ENCODE measurements around the gene PPEF2. TPM values are rescaled to one million over a fixed set of nuclear protein-coding genes. Genes with fewer than 3 reads are reported as not detected.
"Not testable (repeated sequence)": the region's sequence is repeated elsewhere in the genome, so short reads cannot be mapped to it uniquely, and the experiment has no call there.

Gene PPEF2, protein sequence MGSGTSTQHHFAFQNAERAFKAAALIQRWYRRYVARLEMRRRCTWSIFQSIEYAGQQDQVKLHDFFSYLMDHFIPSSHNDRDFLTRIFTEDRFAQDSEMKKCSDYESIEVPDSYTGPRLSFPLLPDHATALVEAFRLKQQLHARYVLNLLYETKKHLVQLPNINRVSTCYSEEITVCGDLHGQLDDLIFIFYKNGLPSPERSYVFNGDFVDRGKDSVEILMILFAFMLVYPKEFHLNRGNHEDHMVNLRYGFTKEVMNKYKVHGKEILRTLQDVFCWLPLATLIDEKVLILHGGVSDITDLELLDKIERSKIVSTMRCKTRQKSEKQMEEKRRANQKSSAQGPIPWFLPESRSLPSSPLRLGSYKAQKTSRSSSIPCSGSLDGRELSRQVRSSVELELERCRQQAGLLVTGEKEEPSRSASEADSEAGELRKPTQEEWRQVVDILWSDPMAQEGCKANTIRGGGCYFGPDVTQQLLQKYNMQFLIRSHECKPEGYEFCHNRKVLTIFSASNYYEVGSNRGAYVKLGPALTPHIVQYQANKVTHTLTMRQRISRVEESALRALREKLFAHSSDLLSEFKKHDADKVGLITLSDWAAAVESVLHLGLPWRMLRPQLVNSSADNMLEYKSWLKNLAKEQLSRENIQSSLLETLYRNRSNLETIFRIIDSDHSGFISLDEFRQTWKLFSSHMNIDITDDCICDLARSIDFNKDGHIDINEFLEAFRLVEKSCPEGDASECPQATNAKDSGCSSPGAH
- not detected for polyA plus RNA-seq

DNA sequence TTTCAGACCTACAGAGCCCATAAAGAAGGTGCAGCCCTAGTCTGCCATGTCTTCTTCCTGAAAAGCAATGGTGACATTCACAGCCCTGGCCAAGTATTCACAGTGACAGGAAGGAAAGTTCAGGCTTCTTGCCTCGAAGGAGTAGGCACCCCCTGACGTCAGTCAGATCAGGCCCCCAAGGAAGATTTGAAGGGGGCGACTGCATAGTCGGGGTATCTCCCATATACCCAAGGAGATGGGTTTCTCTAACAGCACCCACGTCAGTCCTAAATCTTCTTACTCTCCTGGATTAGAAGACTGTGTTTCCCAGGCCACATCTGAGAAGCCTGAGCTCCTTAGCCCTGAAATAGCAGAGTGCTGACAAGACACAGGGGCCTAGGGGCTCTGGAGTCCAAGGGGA is at the start of gene PPEF2:
PPEF2 (minus strand) TSS at position 101 of the 400 bp plus-strand sequence. CDS start 6,127 bp downstream, outside the sequence.
- Mint-ChIP-seq H3K9me3 (no peaks in the 10 kb centered on the region), H3K27me3 (no peaks in the 10 kb centered on the region), H3K4me3 (peak within 1 kb of the TSS; percentile 8 to 86 (median 68)), H3K36me3 (no peaks in the 10 kb centered on the region), H3K4me1 (peaks cover 11 to 18% (median 15%) of the 10 kb centered on the region in 3 donors), H3K27ac (peak within 1 kb of the TSS; percentile 36 to 95 (median 90))

DNA sequence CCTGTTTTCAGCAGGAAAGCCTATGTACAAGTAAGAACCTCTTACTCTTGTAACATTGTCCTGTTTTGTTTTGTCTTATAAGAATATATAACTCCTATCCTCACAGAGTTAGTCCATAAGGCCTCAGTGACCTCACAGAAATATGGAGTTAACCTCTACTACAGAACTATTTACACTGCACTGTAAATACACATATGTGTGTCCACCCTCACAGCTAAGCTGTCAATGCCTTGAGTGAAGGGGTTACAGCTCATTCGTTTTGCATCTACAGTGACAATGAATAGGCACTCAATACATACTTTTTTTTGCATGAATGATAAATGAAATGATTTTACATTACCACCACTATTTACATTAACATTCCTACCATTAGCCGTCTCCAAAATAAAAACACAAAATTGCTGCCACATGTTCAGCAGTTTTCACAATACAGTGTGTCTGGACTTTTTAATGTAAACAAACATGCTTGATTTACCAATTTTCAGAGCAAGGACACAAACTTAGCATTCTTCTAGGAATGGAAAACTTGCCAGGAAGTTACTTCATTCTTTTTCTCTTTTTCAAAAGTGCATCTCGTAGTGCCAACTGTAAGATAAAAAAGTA is 48.1 kb upstream of the PPEF2 start:
- Mint-ChIP-seq H3K27ac (no peak overlapping the region), H3K4me3 (peak overlapping the region in 1 of 4 donors; percentile 23), H3K4me1 (peaks cover 11 to 20% (median 17%) of the 10 kb centered on the region in 3 donors), H3K9me3 (no peaks in the 10 kb centered on the region), H3K27me3 (no peaks in the 10 kb centered on the region), H3K36me3 (no peaks in the 10 kb centered on the region)

DNA sequence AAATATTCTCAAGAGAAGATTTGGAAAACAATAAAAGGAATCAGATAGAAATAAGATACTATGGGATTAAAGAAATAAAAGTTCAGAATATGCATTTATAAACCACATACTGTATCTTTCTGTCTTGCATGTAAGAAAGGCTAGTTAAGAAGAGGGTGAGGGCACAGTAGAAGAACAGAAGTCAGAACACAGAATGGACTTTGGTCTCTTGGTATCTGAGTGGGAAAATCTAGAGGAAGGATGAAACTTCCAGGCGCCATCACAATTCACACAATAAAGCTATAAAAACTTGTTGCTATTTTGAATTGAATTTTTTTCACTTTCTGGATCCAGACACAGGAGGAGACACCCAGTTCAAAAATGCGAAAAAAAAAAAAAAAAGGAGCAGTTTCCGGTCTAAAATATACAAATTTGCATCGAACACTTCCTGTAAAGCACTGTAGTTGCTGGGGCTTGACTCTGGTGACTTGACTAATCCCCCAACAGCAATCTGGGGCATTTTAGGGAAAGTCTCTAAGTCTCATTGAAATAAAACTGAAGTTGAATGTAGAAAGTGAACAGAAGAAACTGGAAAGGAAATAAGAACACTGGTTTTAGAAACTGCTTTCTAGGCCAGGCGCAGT is 46.7 kb upstream of the PPEF2 start:
- Mint-ChIP-seq H3K27ac (peak overlapping the region; percentile 63 to 83 (median 82)), H3K9me3 (no peaks in the 10 kb centered on the region), H3K36me3 (no peaks in the 10 kb centered on the region), H3K4me1 (peaks cover 11 to 20% (median 17%) of the 10 kb centered on the region in 3 donors), H3K4me3 (peak overlapping the region in 3 of 4 donors; percentile 17 to 67 (median 64)), H3K27me3 (no peaks in the 10 kb centered on the region)

DNA sequence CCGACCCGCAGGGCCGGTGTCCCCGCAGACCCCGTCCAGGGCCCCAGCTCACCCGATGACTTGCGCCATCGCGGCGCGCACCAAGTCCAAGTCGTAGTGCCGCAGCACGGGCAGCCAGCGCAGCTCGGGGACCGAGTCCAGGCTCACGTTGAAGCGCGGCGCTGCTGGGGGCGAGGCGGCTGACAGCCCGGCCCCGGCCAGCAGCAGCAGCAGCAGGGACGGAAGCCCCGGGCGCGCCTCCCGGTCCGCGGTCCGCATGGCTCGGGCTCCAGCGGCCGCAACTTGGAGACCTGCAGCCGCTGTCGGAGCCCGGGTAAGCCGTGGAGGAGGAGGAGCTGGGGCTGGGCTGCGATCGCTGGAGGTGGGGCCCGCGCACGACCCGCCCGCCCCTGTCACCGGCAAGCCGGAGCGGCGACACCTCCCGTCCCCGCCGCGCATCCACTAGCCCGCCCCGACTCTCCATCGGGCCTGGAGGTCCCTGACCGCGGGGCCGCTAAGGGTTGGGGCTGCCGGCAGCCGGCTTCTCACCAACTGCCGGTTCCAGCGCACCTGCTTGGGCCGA is 38.5 kb upstream of the PPEF2 start, which contains the start of gene NAAA:
NAAA (minus strand) TSS at position 322 of the 562 bp plus-strand sequence; CDS start at position 258, 64 bp downstream.
- Mint-ChIP-seq H3K27ac (peak within 1 kb of the TSS; percentile 94 to 99 (median 98)), H3K27me3 (no peaks in the 10 kb centered on the region), H3K9me3 (no peaks in the 10 kb centered on the region), H3K36me3 (peaks cover 4% of the 10 kb centered on the region), H3K4me3 (peak within 1 kb of the TSS; percentile 97 to 100 (median 99)), H3K4me1 (peaks cover 12 to 19% (median 16%) of the 10 kb centered on the region in 3 donors)

DNA sequence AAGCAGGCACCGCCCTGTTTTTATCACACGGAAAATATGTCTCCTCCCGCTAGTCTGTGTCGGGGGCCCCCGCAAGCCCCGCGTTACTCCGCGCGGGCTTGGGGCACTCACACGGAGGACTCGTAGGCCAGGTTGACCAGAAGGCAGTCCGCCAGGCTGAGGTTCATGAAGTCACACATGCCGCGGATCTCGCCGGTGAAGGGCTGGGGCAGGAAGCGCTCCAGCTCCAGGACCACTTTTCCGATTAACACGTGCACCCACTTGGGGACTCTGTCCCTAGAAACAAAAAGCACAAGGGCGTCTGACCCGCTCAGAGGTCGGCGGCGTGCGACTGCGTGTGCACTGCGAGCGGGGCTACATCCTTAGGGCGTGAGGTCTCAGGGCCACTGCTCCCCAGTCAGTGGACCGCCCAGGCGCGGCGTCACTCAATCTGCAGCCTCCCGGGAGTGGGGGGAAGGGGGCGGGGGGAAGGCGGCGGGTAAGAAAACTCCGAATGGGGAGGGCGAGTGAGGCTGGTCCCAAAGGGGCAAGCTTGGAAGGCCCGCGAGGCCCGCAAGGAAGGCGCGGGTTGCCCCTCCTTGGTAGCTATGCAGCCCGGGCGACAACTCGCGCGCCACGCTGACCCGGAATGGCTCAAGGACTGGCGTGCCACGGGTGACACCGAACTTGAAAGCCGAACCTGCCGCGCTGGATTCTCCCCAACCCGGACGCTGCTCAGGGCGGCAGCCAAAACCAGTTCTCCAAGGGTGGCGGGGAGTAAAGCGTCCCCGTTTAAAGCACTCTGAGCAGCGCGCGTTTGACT is 37.8 kb upstream of the PPEF2 start:
- peak overlapping the region; percentile 97 to 100 (median 99) for H3K4me3 Mint-ChIP-seq
- no peaks in the 10 kb centered on the region for H3K27me3 Mint-ChIP-seq
- peaks cover 4% of the 10 kb centered on the region for H3K36me3 Mint-ChIP-seq

DNA sequence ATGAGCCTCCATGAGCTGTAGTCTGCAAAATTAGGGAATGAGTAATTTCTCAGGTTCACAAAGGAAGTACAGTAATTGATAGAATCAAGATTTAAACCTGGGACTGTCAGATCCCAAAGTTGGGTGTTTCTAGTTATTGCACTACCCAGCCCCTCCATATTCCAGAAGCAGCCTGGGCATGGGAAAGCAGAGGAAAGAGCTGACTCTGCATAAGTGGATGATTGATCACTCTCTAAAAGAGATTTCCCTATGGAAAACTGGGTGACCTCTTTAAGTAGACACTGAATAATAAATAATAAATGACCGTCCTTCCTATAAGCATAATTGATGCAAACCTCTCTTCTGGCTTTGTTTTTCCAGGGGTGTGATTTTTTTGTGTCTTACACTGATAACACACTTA is 33.4 kb upstream of the PPEF2 start:
- no peak overlapping the region for H3K27ac Mint-ChIP-seq
- no peaks in the 10 kb centered on the region for H3K9me3 Mint-ChIP-seq
- H3K4me3 Mint-ChIP-seq, result no peak overlapping the region
- H3K27me3 Mint-ChIP-seq, result no peaks in the 10 kb centered on the region
- H3K36me3 Mint-ChIP-seq, result peaks cover under 1% of the 10 kb centered on the region
- peaks cover 12 to 19% (median 16%) of the 10 kb centered on the region in 3 donors for H3K4me1 Mint-ChIP-seq

More for the DNA sequence above, 37.8 kb upstream of the PPEF2 start:
- Mint-ChIP-seq H3K9me3 (no peaks in the 10 kb centered on the region), H3K4me1 (peaks cover 12 to 19% (median 16%) of the 10 kb centered on the region in 3 donors), H3K27ac (peak overlapping the region; percentile 94 to 99 (median 98))

DNA sequence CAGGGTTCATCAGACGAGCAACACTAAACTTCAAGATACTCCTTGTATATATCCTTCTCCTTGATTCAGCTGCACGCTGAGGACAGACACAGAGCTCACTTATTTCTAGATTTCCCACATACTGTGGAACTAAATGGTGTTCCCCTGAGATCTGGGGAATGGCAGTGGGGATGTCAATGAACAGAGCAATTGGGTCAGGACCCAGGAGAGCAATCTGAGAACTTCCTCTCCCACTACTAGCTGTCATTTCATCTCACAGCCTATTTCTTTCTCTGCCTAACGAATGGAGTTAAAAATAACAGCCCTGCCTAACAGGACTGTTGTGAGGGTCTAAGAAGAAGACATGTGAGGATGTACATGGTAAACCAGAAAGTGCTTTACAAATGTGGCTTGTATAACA is 27.9 kb upstream of the PPEF2 start:
- Mint-ChIP-seq H3K27ac (no peak overlapping the region), H3K9me3 (no peaks in the 10 kb centered on the region), H3K27me3 (no peaks in the 10 kb centered on the region), H3K4me1 (peaks cover 0 to 4% (median 0%) of the 10 kb centered on the region in 3 donors), H3K4me3 (no peak overlapping the region), H3K36me3 (peaks cover 12% of the 10 kb centered on the region)

DNA sequence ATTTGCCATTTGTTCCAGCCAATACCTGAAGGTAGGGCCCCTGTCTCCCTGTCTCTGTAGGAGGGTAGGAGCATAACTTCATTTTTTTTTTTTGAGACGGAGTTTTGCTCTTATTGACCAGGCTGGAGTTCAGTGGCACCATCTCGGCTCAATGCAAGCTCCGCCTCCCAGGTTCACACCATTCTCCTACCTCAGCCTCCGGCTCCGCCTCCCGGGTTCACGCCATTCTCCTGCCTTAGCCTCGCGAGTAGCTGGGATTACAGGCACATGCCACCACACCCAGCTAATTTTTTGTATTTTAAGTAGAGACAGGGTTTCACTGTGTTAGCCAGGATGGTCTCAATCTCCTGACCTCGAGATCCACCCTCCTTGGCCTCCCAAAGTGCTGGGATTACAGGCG is 22.7 kb upstream of the PPEF2 start:
- not testable (repeated sequence) for H3K27me3 Mint-ChIP-seq, H3K4me1 Mint-ChIP-seq, H3K9me3 Mint-ChIP-seq, H3K36me3 Mint-ChIP-seq, H3K4me3 Mint-ChIP-seq
- H3K27ac Mint-ChIP-seq, result peak overlapping the region in 1 of 3 donors; percentile 75

DNA sequence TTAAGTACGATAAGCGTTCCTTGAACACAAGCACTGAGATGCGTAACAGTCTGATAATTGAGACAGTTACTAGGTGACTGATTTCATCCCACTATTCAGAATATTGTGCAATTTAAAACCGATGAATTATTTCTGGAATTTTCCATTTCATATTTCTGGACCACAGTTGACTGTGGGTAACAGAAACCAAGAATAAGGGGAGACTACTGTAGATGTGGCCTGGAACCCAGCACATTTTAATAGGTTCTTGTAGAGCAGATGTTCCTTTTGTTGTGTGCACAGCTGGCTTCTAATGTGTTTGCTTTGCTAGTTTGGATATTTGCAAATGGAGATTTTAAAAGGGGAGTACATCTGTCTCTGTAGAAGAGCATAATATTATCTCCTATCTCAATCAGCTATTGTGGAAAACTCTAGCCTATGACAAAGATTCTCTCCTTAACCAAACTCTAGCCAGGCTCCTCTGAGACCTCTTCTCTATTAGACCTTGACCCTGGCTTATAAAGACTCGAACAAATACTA is 22.1 kb upstream of the PPEF2 start:
- no peaks in the 10 kb centered on the region for H3K9me3 Mint-ChIP-seq
- H3K36me3 Mint-ChIP-seq, result peaks cover 5% of the 10 kb centered on the region
- H3K27ac Mint-ChIP-seq, result no peak overlapping the region
- no peak overlapping the region for H3K4me3 Mint-ChIP-seq
- H3K27me3 Mint-ChIP-seq, result no peaks in the 10 kb centered on the region
- H3K4me1 Mint-ChIP-seq, result peaks cover 0 to 4% (median 0%) of the 10 kb centered on the region in 3 donors

DNA sequence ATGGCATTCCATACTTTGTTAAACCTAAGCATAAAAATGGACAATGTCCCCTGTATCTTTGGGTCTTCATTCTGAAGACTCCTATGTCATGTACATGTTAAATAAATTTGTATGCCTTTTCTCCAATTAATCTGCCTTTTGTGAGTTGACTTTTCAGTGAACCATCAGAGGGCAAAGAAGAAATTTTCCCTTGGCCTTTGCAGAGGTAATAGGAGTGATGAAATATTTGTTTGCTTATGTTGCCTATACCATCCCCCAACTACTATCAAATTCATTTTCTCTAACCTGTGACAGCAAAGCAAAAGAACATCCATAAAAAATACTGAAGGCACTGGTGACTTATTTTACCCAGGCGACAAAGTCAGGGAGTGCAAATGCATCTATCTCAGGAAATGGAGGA is 20.3 kb upstream of the PPEF2 start:
- Mint-ChIP-seq H3K27ac (peak overlapping the region in 1 of 3 donors; percentile 4), H3K9me3 (no peaks in the 10 kb centered on the region), H3K27me3 (no peaks in the 10 kb centered on the region), H3K4me1 (peaks cover 0 to 2% (median 0%) of the 10 kb centered on the region in 3 donors), H3K36me3 (no peaks in the 10 kb centered on the region), H3K4me3 (no peak overlapping the region)

DNA sequence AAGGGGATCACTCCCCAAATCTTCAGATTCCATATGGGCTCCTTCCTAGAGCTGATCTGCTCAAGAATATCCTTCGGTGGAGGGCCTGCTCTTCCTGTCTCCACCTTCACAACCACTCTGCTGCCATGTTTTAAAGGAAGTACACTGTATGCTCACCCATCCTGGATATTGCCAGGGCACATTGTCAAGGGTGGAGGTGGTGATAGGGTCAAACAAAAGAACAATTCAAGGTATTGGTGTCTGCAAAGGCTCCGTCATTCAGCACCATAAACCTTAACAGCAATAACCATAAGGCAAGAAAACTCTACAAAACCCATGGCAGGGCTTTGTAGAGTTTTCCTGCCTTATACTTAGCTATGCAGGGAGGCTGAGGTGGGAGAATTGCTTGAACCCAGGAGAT is 19.7 kb upstream of the PPEF2 start:
- Mint-ChIP-seq H3K27ac (no peak overlapping the region), H3K4me3 (no peak overlapping the region), H3K9me3 (no peaks in the 10 kb centered on the region), H3K36me3 (no peaks in the 10 kb centered on the region), H3K27me3 (no peaks in the 10 kb centered on the region), H3K4me1 (peaks cover 0 to 2% (median 0%) of the 10 kb centered on the region in 3 donors)

DNA sequence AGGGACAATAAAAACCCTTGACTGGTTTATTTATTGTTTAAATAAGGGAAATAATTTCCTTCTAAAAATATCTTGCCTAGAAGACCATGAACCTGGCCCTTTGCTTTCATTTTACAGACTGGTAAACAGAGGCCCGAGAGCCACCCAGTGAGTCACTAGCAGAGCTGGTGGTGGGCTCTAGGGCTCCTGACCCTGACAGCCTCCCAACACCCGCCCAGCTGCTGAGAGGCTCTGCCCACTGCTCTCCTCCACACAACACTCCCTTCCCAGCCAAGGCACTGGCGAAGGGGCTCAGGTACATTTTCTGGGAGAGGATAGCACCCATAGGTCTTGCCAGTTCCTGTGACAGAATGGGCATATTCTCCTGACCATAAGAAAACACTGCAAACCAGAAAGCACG is 18.1 kb upstream of the PPEF2 start:
- H3K36me3 Mint-ChIP-seq, result peaks cover 2% of the 10 kb centered on the region
- H3K4me1 Mint-ChIP-seq, result peaks cover 0 to 5% (median 1%) of the 10 kb centered on the region in 3 donors
- no peak overlapping the region for H3K27ac Mint-ChIP-seq
- no peaks in the 10 kb centered on the region for H3K9me3 Mint-ChIP-seq
- no peaks in the 10 kb centered on the region for H3K27me3 Mint-ChIP-seq
- H3K4me3 Mint-ChIP-seq, result no peak overlapping the region

DNA sequence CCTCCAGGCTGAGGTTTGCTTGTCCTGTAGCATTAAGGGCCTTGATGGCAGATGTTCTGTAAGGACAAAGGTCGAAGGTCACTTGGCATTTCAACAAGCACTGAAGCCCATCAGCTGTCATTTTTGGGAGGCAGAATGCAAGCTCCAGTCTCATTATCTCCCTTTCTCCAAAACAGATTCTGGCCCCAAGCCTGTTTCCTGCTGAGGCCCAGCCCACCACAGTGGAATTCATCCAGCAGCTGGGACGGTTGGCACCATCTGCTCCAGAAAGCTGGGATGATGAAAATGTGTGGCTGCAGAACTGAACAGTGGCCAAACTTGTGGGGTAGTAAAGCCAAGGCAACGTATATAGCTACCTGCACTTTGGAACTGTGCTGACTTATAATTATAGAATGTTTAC is 17.7 kb upstream of the PPEF2 start:
- Mint-ChIP-seq H3K9me3 (no peaks in the 10 kb centered on the region), H3K36me3 (peaks cover 2% of the 10 kb centered on the region), H3K4me3 (no peak overlapping the region), H3K27me3 (no peaks in the 10 kb centered on the region), H3K27ac (no peak overlapping the region), H3K4me1 (peaks cover 0 to 5% (median 0%) of the 10 kb centered on the region in 3 donors)
